Prostate gland (tissue), 2 donors: Measurements from ENCODE around the gene FAM174C.

Experiments
- CTCF ChIP-seq, 4 experiments: fragments of 200-600 bp in 2 of 4; fragments of 450-650 bp in 2 of 4; sonication (generic) in 2 of 4; IDR thresholded peaks; 1 replicate in 3 of 4; 2 replicates in 1 of 4; pipeline ENCODE4 v1.5.1; 2016 to 2019; ENCODE audit warnings: antibody characterized with exemption in 4 of 4, mild to moderate bottlenecking in 2 of 4, moderate library complexity in 2 of 4
- POLR2A ChIP-seq: fragments of 450-650 bp; IDR thresholded peaks from one replicate; pipeline ENCODE4 v1.6.1; 2016; ENCODE audit warnings: antibody characterized with exemption, mild to moderate bottlenecking

GRCh38 chr19:1276628-1277022, 1.3 kb downstream of the FAM174C start:
- TF ChIP-seq POLR2A: no peak
- TF ChIP-seq CTCF (IDR thresholded peaks at IDR 0.05): no peak
